ENCODE results near the gene SF3B2.
"Not testable (repeated sequence)": the region's sequence is repeated elsewhere in the genome, so short reads cannot be mapped to it uniquely, and the experiment has no call there.

The SF3B2 gene

GRCh38 chr11:66020212-66020611 is 32.0 kb upstream of the SF3B2 start:
- no peaks in the 10 kb centered on the region for H3K36me3 ChIP-seq (ENCODE audit: control insufficient read depth, insufficient read depth, low read length)
- H3K9ac ChIP-seq (ENCODE audit: low read length) = no peak overlapping the region
- H3K4me3 ChIP-seq (ENCODE audit: low read depth, low read length) = no peak overlapping the region
- H3K4me1 ChIP-seq (ENCODE audit: control insufficient read depth, insufficient read depth, low read length) = no peaks in the 10 kb centered on the region
- H3K27ac ChIP-seq (ENCODE audit: low read depth, low read length) = no peak overlapping the region
- peaks cover 22% of the 10 kb centered on the region for H3K27me3 ChIP-seq (ENCODE audit: control insufficient read depth, insufficient read depth, low read length)
- H3K9me3 ChIP-seq (ENCODE audit: control insufficient read depth, insufficient read depth, low read depth, low read length) = no peaks in the 10 kb centered on the region

- Histone ChIP-seq H3K36me3 (ENCODE audit: control insufficient read depth, insufficient read depth, low read length) (no peaks in the 10 kb centered on the region), H3K4me3 (ENCODE audit: low read depth, low read length) (no peak overlapping the region), H3K9ac (ENCODE audit: low read length) (no peak overlapping the region), H3K27ac (ENCODE audit: low read depth, low read length) (no peak overlapping the region), H3K9me3 (ENCODE audit: control insufficient read depth, insufficient read depth, low read depth, low read length) (no peaks in the 10 kb centered on the region), H3K27me3 (ENCODE audit: control insufficient read depth, insufficient read depth, low read length) (peaks cover 22% of the 10 kb centered on the region), H3K4me1 (ENCODE audit: control insufficient read depth, insufficient read depth, low read length) (no peaks in the 10 kb centered on the region)
Observed at GRCh38 chr11:66020618-66021357, 31.4 kb upstream of the SF3B2 start.

GRCh38 chr11:66022401-66023185 is 29.6 kb upstream of the SF3B2 start:
- Histone ChIP-seq H3K9me3 (ENCODE audit: control insufficient read depth, insufficient read depth, low read depth, low read length) (no peaks in the 10 kb centered on the region), H3K27me3 (ENCODE audit: control insufficient read depth, insufficient read depth, low read length) (peaks cover 22% of the 10 kb centered on the region), H3K9ac (ENCODE audit: low read length) (no peak overlapping the region), H3K4me3 (ENCODE audit: low read depth, low read length) (0 out of 2 replicates have a peak overlapping the region, but pooled peaks have one; percentile 23), H3K27ac (ENCODE audit: low read depth, low read length) (no peak overlapping the region), H3K4me1 (ENCODE audit: control insufficient read depth, insufficient read depth, low read length) (no peaks in the 10 kb centered on the region), H3K36me3 (ENCODE audit: control insufficient read depth, insufficient read depth, low read length) (no peaks in the 10 kb centered on the region)

DNA sequence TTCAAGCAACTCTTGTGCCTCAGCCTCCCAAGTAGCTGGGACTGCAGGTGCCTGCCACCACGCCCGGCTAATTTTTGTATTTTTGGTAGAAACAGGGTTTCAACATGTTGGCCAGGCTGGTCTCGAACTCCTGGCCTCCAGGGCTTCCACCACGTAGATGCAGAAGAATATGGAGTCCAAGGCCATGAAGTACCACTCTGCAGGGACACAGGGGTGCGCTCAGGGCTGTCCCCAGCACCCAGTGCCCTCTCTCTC is 29.1 kb upstream of the SF3B2 start:
- not testable (repeated sequence) for H3K36me3 ChIP-seq (ENCODE audit: control insufficient read depth, insufficient read depth, low read length); H3K4me3 ChIP-seq (ENCODE audit: low read depth, low read length); H3K9ac ChIP-seq (ENCODE audit: low read length); H3K9me3 ChIP-seq (ENCODE audit: control insufficient read depth, insufficient read depth, low read depth, low read length); H3K27ac ChIP-seq (ENCODE audit: low read depth, low read length); H3K4me1 ChIP-seq (ENCODE audit: control insufficient read depth, insufficient read depth, low read length)
- peaks cover 22% of the 10 kb centered on the region for H3K27me3 ChIP-seq (ENCODE audit: control insufficient read depth, insufficient read depth, low read length)

- H3K36me3 ChIP-seq (ENCODE audit: control insufficient read depth, insufficient read depth, low read length) = no peaks in the 10 kb centered on the region
- no peak within 1 kb of the TSS for H3K4me3 ChIP-seq (ENCODE audit: low read depth, low read length)
- peaks cover 22% of the 10 kb centered on the region for H3K27me3 ChIP-seq (ENCODE audit: control insufficient read depth, insufficient read depth, low read length)
- no peaks in the 10 kb centered on the region for H3K9me3 ChIP-seq (ENCODE audit: control insufficient read depth, insufficient read depth, low read depth, low read length)
- no peak within 1 kb of the TSS for H3K9ac ChIP-seq (ENCODE audit: low read length)
- H3K4me1 ChIP-seq (ENCODE audit: control insufficient read depth, insufficient read depth, low read length) = no peaks in the 10 kb centered on the region
- no peak within 1 kb of the TSS for H3K27ac ChIP-seq (ENCODE audit: low read depth, low read length)
Observed at GRCh38 chr11:66026017-66026529, 26.1 kb upstream of the SF3B2 start, which contains the start of gene CATSPER1. Gene CATSPER1 (minus strand): TSS chr11:66026479. CDS start chr11:66026379, 100 bp downstream.

DNA sequence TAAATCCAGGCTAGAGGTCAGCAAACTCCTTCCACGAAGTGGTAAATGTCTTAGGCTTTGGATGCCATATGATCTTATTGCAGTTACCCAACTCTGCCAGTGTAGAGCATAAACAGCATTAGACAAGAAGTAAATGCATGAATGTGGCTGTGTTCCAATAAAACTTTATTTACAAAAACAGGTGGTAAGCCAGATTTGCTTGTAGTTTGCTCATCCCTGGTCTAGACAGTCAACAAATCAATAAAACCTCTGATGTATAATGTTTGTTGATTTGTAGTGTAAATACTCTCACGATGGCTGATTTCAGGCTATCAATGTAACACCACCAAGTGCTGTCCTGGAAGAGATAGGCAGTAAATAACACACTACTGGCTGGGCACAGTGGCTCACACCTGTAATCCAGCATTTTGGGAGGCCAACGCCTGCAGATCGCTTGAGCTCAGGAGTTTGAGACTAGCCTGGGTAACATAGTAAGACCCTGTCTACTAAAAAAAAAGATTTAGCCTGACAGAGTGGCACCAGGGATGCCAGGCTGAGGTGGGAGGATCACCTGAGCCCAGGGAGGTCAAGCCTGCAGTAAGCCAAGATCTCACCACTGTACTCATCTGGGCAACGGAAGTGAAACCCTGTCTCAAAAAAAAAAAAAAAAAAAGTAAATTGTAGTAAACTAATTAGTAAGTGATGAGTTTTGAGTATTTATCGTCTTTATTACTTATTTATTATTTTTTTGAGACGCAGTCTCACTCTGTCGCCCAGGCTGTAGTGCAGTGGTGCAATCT is 19.0 kb upstream of the SF3B2 start:
- no peak overlapping the region for H3K9ac ChIP-seq (ENCODE audit: low read length)
- H3K27ac ChIP-seq (ENCODE audit: low read depth, low read length) = no peak overlapping the region
- H3K27me3 ChIP-seq (ENCODE audit: control insufficient read depth, insufficient read depth, low read length) = no peaks in the 10 kb centered on the region; the same call in 1 of the 2 replicates
- H3K36me3 ChIP-seq (ENCODE audit: control insufficient read depth, insufficient read depth, low read length) = no peaks in the 10 kb centered on the region
- H3K4me1 ChIP-seq (ENCODE audit: control insufficient read depth, insufficient read depth, low read length) = no peaks in the 10 kb centered on the region
- H3K4me3 ChIP-seq (ENCODE audit: low read depth, low read length) = no peak overlapping the region
- H3K9me3 ChIP-seq (ENCODE audit: control insufficient read depth, insufficient read depth, low read depth, low read length) = peaks cover 11% of the 10 kb centered on the region; the same call in 1 of the 2 replicates

GRCh38 chr11:66035653-66036333 is 16.4 kb upstream of the SF3B2 start:
- Histone ChIP-seq H3K9ac (ENCODE audit: low read length) (no peak overlapping the region), H3K4me3 (ENCODE audit: low read depth, low read length) (no peak overlapping the region), H3K27ac (ENCODE audit: low read depth, low read length) (no peak overlapping the region), H3K9me3 (ENCODE audit: control insufficient read depth, insufficient read depth, low read depth, low read length) (peaks cover 11% of the 10 kb centered on the region; the same call in 1 of the 2 replicates), H3K36me3 (ENCODE audit: control insufficient read depth, insufficient read depth, low read length) (0 out of 2 replicates have a peak, but pooled peaks cover 1% of the 10 kb centered on the region), H3K4me1 (ENCODE audit: control insufficient read depth, insufficient read depth, low read length) (no peaks in the 10 kb centered on the region), H3K27me3 (ENCODE audit: control insufficient read depth, insufficient read depth, low read length) (no peaks in the 10 kb centered on the region)

GRCh38 chr11:66036334-66036710 is 15.8 kb upstream of the SF3B2 start:
- no peaks in the 10 kb centered on the region for H3K27me3 ChIP-seq (ENCODE audit: control insufficient read depth, insufficient read depth, low read length)
- peaks cover 11% of the 10 kb centered on the region; the same call in 1 of the 2 replicates for H3K9me3 ChIP-seq (ENCODE audit: control insufficient read depth, insufficient read depth, low read depth, low read length)
- no peaks in the 10 kb centered on the region for H3K4me1 ChIP-seq (ENCODE audit: control insufficient read depth, insufficient read depth, low read length)
- H3K27ac ChIP-seq (ENCODE audit: low read depth, low read length) = no peak overlapping the region
- H3K9ac ChIP-seq (ENCODE audit: low read length) = no peak overlapping the region
- 0 out of 2 replicates have a peak, but pooled peaks cover 2% of the 10 kb centered on the region for H3K36me3 ChIP-seq (ENCODE audit: control insufficient read depth, insufficient read depth, low read length)
- H3K4me3 ChIP-seq (ENCODE audit: low read depth, low read length) = no peak overlapping the region

DNA sequence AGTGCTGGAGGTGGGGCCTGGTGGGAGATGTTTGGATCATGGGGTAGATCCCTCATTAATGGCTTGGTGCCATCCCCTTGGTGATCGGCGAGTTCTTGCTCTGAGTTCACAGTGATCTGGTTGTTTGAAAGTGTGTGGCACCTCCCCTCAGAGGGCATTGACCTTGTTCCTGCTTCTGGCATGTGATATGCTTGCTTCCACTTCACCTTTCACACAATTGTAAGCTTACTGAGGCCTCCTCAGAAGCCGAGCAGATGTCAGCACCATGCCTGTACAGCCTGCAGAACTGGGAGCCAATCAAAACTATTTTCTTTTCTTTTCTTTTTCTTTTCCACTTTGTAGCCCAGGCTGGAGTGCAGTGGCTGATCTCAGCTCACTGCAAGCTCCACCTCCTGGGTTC is 14.8 kb upstream of the SF3B2 start:
- H3K9me3 ChIP-seq (ENCODE audit: control insufficient read depth, insufficient read depth, low read depth, low read length) = peaks cover 11% of the 10 kb centered on the region; the same call in 1 of the 2 replicates
- H3K4me1 ChIP-seq (ENCODE audit: control insufficient read depth, insufficient read depth, low read length) = no peaks in the 10 kb centered on the region
- H3K36me3 ChIP-seq (ENCODE audit: control insufficient read depth, insufficient read depth, low read length) = peaks cover 5% of the 10 kb centered on the region; the same call in 1 of the 2 replicates
- no peak overlapping the region for H3K27ac ChIP-seq (ENCODE audit: low read depth, low read length)
- H3K9ac ChIP-seq (ENCODE audit: low read length) = no peak overlapping the region
- no peak overlapping the region for H3K4me3 ChIP-seq (ENCODE audit: low read depth, low read length)
- H3K27me3 ChIP-seq (ENCODE audit: control insufficient read depth, insufficient read depth, low read length) = no peaks in the 10 kb centered on the region

DNA sequence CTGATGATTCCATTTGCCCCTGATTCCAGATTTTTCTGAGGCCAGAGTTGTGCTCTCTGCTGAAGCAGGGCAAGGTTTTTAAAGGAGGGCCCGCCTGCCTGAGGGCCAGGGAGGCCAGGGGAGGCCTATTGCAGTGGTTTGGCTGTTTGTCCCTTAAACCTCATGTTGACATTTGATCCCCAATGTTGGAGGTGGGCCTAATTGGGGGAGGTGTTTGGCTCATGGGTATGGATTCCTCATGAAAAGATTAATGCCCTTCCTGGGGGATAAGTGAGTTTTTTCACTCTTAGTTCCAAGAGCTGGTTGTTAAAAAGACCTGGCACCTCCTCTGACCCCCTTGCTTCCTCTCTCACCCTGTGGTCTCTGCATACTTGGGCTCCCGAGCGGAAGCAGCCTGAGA is 12.4 kb upstream of the SF3B2 start:
- Histone ChIP-seq H3K4me3 (ENCODE audit: low read depth, low read length) (no peak overlapping the region), H3K9me3 (ENCODE audit: control insufficient read depth, insufficient read depth, low read depth, low read length) (peaks cover 11% of the 10 kb centered on the region; the same call in 1 of the 2 replicates), H3K36me3 (ENCODE audit: control insufficient read depth, insufficient read depth, low read length) (peaks cover 15% of the 10 kb centered on the region; the same call in 1 of the 2 replicates), H3K27ac (ENCODE audit: low read depth, low read length) (no peak overlapping the region), H3K4me1 (ENCODE audit: control insufficient read depth, insufficient read depth, low read length) (peaks cover 2% of the 10 kb centered on the region), H3K9ac (ENCODE audit: low read length) (no peak overlapping the region), H3K27me3 (ENCODE audit: control insufficient read depth, insufficient read depth, low read length) (no peaks in the 10 kb centered on the region)

Measured in HUES6 (cell line).